ENCODE results near the gene IGSF9B. TPM values are rescaled to one million over a fixed set of nuclear protein-coding genes. Genes with fewer than 3 reads are reported as not detected.

IGSF9B gene
- total RNA-seq, 2 experiments from 2014 or later = 79.0 to 84.2 TPM

- intact Hi-C loops (cut with DNase I, micrococcal nuclease) = loop anchor here in 1 of 2 experiments (2.0 to 5.0 kb wide), 3 partner anchors 69 to 170 kb away; no protein-coding TSS in a partner anchor
- POLR2A ChIA-PET = no interaction called here
- peak overlapping the region; percentile 87 for H3K27ac Mint-ChIP-seq
- H3K36me3 Mint-ChIP-seq (ENCODE audit: low read depth) = peaks cover 2% of the 10 kb centered on the region
- H3K9me3 Mint-ChIP-seq (ENCODE audit: low read depth) = no peaks in the 10 kb centered on the region
- H3K4me1 Mint-ChIP-seq = peaks cover 9% of the 10 kb centered on the region
- ATAC-seq (peak; percentile 16), DNase-seq (no peak)
- CTCF ChIA-PET = no interaction called here
- peak overlapping the region; percentile 69 for H3K4me3 Mint-ChIP-seq
- peaks cover 10% of the 10 kb centered on the region for H3K27me3 Mint-ChIP-seq
These were observed 11.0 kb upstream of the IGSF9B start for GRCh38 chr11:133967599-133968238.

DNA sequence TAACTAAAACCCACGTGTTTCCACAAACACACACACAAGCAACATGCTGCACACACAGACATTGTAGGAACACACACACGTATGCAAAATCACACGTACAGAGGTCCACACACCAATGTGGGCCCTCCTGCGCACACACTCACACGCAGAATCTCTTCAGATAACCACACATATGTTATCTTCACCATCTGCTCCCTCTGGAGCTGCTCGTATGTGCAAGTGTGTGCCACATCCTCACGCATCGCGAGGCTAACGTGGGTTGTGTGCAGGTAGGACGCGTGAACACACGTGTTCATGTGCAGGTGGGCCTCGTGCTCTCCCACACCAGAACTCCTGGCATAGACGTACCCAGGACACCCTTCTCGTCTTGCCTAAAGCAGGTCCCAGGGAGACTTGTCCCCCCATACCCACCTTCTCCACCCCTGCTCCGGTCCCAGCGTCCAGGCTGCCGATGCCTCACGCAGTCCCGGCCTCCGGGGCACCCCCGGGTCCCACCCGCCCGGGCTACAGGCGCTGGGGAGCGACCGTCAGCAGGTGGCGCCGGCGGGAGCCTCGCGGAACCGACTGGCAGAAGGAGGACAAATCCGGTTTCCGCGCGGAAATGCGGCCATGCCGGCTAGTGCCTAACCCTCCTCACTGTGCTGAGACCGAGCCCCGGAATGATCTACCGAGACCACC lies 10.3 kb upstream of the IGSF9B start:
- ATAC-seq (peak; percentile 90), DNase-seq (peak; percentile 88)
- Mint-ChIP-seq H3K4me1 (peaks cover 12% of the 10 kb centered on the region), H3K9me3 (ENCODE audit: low read depth) (no peaks in the 10 kb centered on the region), H3K4me3 (peak overlapping the region; percentile 69), H3K27ac (peak overlapping the region; percentile 87), H3K27me3 (peaks cover 10% of the 10 kb centered on the region), H3K36me3 (ENCODE audit: low read depth) (peaks cover 2% of the 10 kb centered on the region)
- POLR2A ChIA-PET = no interaction called here
- intact Hi-C loops (cut with DNase I, micrococcal nuclease) = loop anchor here in 1 of 2 experiments (2.0 to 5.0 kb wide), 3 partner anchors 70 to 170 kb away; no protein-coding TSS in a partner anchor
- CTCF ChIA-PET = interaction anchor here (0.9 to 1.9 kb wide), 3 partner anchors 12 to 83 kb away, joined by 3 to 5 read pairs (median 4); no protein-coding TSS in a partner anchor

GRCh38 chr11:133966172-133966651 lies 9.4 kb upstream of the IGSF9B start:
- no peak overlapping the region for H3K27ac Mint-ChIP-seq

GRCh38 chr11:133965031-133965601 lies 8.3 kb upstream of the IGSF9B start:
- no peak for DNase-seq
- Mint-ChIP-seq H3K36me3 (ENCODE audit: low read depth) (peaks cover 2% of the 10 kb centered on the region), H3K9me3 (ENCODE audit: low read depth) (no peaks in the 10 kb centered on the region), H3K4me1 (peaks cover 18% of the 10 kb centered on the region), H3K27ac (no peak overlapping the region), H3K27me3 (peaks cover 10% of the 10 kb centered on the region), H3K4me3 (no peak overlapping the region)
- intact Hi-C loops (cut with DNase I, micrococcal nuclease) = loop anchor here in 1 of 2 experiments (5.0 kb wide), 1 partner anchor 172 kb away; no protein-coding TSS in a partner anchor
- POLR2A ChIA-PET = no interaction called here
- CTCF ChIA-PET = interaction anchor here (1.9 kb wide), 1 partner anchor 17 kb away, joined by 5 read pairs; no protein-coding TSS in a partner anchor
- no peak for ATAC-seq

More at GRCh38 chr11:133966172-133966651, 9.4 kb upstream of the IGSF9B start:
- peaks cover 10% of the 10 kb centered on the region for H3K27me3 Mint-ChIP-seq
- DNase-seq (no peak), ATAC-seq (no peak)
- peaks cover 2% of the 10 kb centered on the region for H3K36me3 Mint-ChIP-seq (ENCODE audit: low read depth)
- H3K4me1 Mint-ChIP-seq = peaks cover 18% of the 10 kb centered on the region
- ChIA-PET POLR2A (no interaction called here), CTCF (interaction anchor here (0.9 to 1.9 kb wide), 4 partner anchors 11 to 84 kb away, joined by 3 to 5 read pairs (median 4); no protein-coding TSS in a partner anchor)
- intact Hi-C loops (cut with DNase I, micrococcal nuclease) = loop anchor here in 1 of 2 experiments (2.0 to 5.0 kb wide), 3 partner anchors 71 to 171 kb away; no protein-coding TSS in a partner anchor
- no peak overlapping the region for H3K4me3 Mint-ChIP-seq
- no peaks in the 10 kb centered on the region for H3K9me3 Mint-ChIP-seq (ENCODE audit: low read depth)

GRCh38 chr11:133964356-133964755 lies 7.6 kb upstream of the IGSF9B start:
- POLR2A ChIA-PET = no interaction called here

GRCh38 chr11:133961890-133962289 lies 5.1 kb upstream of the IGSF9B start:
- Mint-ChIP-seq H3K27ac (no peak overlapping the region), H3K4me1 (peaks cover 20% of the 10 kb centered on the region), H3K4me3 (no peak overlapping the region), H3K9me3 (ENCODE audit: low read depth) (no peaks in the 10 kb centered on the region), H3K27me3 (peaks cover 16% of the 10 kb centered on the region), H3K36me3 (ENCODE audit: low read depth) (no peaks in the 10 kb centered on the region)
- CTCF ChIA-PET = interaction anchor here (0.9 kb wide), 1 partner anchor 34 kb away, joined by 3 read pairs; no protein-coding TSS in a partner anchor
- POLR2A ChIA-PET = no interaction called here
- intact Hi-C loops (cut with DNase I, micrococcal nuclease) = no loop called here
- no peak for ATAC-seq
- no peak for DNase-seq

More at GRCh38 chr11:133964356-133964755, 7.6 kb upstream of the IGSF9B start:
- Mint-ChIP-seq H3K36me3 (ENCODE audit: low read depth) (peaks cover 2% of the 10 kb centered on the region), H3K9me3 (ENCODE audit: low read depth) (no peaks in the 10 kb centered on the region), H3K27me3 (peaks cover 8% of the 10 kb centered on the region), H3K27ac (no peak overlapping the region), H3K4me3 (no peak overlapping the region), H3K4me1 (peaks cover 18% of the 10 kb centered on the region)
- intact Hi-C loops (cut with DNase I, micrococcal nuclease) = no loop called here
- DNase-seq (no peak), ATAC-seq (no peak)
- CTCF ChIA-PET = no interaction called here

DNA sequence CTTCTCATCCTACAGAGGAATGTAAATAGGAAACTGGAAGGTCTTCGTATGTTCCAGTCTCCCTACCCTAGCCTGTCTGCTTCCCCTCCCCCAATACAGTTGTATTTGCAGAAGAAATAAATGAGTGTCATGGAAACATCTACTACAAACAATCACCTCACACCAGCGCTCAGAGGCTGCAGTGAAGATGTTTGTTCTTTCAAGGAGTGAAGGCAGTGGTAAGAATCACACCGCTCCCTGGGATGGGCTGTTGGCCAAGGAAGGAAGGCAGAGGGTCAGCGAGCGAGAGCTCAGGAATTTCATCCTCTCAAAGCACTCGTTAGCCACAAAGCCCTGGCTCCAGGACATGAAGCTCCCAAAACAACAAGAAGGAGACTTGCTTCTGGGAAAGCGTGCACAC lies 1.1 kb upstream of the IGSF9B start:
- peak overlapping the region; percentile 87 for H3K27ac Mint-ChIP-seq
- H3K27me3 Mint-ChIP-seq = peaks cover 9% of the 10 kb centered on the region
- CTCF ChIA-PET = interaction anchor here (1.1 to 2.9 kb wide), 4 partner anchors 10 to 181 kb away, joined by 3 to 15 read pairs (median 4); no protein-coding TSS in a partner anchor
- intact Hi-C loops (cut with DNase I, micrococcal nuclease) = loop anchor here (1.0 to 2.0 kb wide), 5 partner anchors 13 to 267 kb away; partner anchors contain the start of gene VPS26B (in 1 of the 2)
- H3K4me3 Mint-ChIP-seq = peak overlapping the region; percentile 90
- POLR2A ChIA-PET = interaction anchor here (0.7 to 3.4 kb wide), 2 partner anchors 10 to 30 kb away, joined by 4 to 13 read pairs; no protein-coding TSS in a partner anchor
- DNase-seq (no peak), ATAC-seq (no peak)
- no peaks in the 10 kb centered on the region for H3K9me3 Mint-ChIP-seq (ENCODE audit: low read depth)
- peaks cover 44% of the 10 kb centered on the region for H3K4me1 Mint-ChIP-seq
- peaks cover 16% of the 10 kb centered on the region for H3K36me3 Mint-ChIP-seq (ENCODE audit: low read depth)

DNA sequence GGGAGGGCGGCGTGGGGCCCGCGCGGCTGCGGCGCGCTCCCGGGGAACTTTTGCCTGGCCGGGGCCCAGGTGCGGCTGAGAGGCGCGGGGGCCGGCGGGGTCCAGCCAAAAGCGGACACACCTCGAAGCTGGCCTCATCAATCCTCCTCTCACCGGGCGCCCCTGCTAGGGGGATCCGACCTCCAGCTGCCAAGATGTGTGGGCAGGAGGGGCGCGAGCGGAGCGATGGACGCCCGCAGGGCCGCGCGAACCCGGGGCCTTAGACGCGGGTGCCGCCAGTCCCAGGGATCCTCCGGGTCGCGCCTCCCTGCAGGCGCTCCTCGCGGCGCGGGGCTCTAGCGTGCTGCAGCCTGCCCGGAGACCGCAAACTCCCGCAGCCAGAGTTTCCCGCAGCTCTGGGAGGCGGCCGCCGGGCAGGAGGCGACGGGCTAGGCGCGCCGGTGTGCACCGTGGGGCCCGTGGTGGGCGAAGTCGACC lies 785 bp downstream of the IGSF9B start:
- ATAC-seq = no peak
- Mint-ChIP-seq H3K27me3 (peaks cover 9% of the 10 kb centered on the region), H3K9me3 (ENCODE audit: low read depth) (no peaks in the 10 kb centered on the region), H3K27ac (no peak overlapping the region), H3K36me3 (ENCODE audit: low read depth) (peaks cover 16% of the 10 kb centered on the region), H3K4me1 (peaks cover 44% of the 10 kb centered on the region), H3K4me3 (peak overlapping the region; percentile 90)
- POLR2A ChIA-PET = interaction anchor here (1.1 to 3.4 kb wide), 4 partner anchors 8 to 28 kb away, joined by 3 to 13 read pairs (median 6); no protein-coding TSS in a partner anchor
- intact Hi-C loops (cut with DNase I, micrococcal nuclease) = loop anchor here (2.0 kb wide), 2 partner anchors 79 to 269 kb away; partner anchors contain the start of gene VPS26B (in 1 of the 2)
- CTCF ChIA-PET = interaction anchor here (0.5 to 2.0 kb wide), 6 partner anchors 8 to 550 kb away, joined by 3 to 15 read pairs (median 4); no protein-coding TSS in a partner anchor
- DNase-seq = peak; percentile 38

- Mint-ChIP-seq H3K36me3 (ENCODE audit: low read depth) (peaks cover 16% of the 10 kb centered on the region), H3K9me3 (ENCODE audit: low read depth) (no peaks in the 10 kb centered on the region), H3K27me3 (peaks cover 9% of the 10 kb centered on the region), H3K27ac (peak overlapping the region; percentile 85), H3K4me1 (peaks cover 44% of the 10 kb centered on the region), H3K4me3 (peak overlapping the region; percentile 90)
- ATAC-seq (peak; percentile 35), DNase-seq (peak; percentile 81)
- intact Hi-C loops (cut with DNase I, micrococcal nuclease) = loop anchor here in 1 of 2 experiments (2.0 kb wide), 1 partner anchor 80 kb away; no protein-coding TSS in a partner anchor
- POLR2A ChIA-PET = interaction anchor here (1.1 to 1.3 kb wide), 3 partner anchors 9 to 27 kb away, joined by 3 to 7 read pairs (median 6); no protein-coding TSS in a partner anchor
- CTCF ChIA-PET = interaction anchor here (0.7 to 1.4 kb wide), 5 partner anchors 11 to 112 kb away, joined by 3 to 6 read pairs (median 4); no protein-coding TSS in a partner anchor
These were observed 1.5 kb downstream of the IGSF9B start for GRCh38 chr11:133955081-133955891.

- DNase-seq (no peak), ATAC-seq (no peak)
- no peaks in the 10 kb centered on the region for H3K9me3 Mint-ChIP-seq (ENCODE audit: low read depth)
- ChIA-PET CTCF (no interaction called here), POLR2A (no interaction called here)
- H3K4me3 Mint-ChIP-seq = peak overlapping the region; percentile 90
- H3K4me1 Mint-ChIP-seq = peaks cover 55% of the 10 kb centered on the region
- H3K27me3 Mint-ChIP-seq = peaks cover 7% of the 10 kb centered on the region
- peak overlapping the region; percentile 10 for H3K27ac Mint-ChIP-seq
- H3K36me3 Mint-ChIP-seq (ENCODE audit: low read depth) = peaks cover 16% of the 10 kb centered on the region
- intact Hi-C loops (cut with DNase I, micrococcal nuclease) = loop anchor here in 1 of 2 experiments (2.0 kb wide), 1 partner anchor 81 kb away; no protein-coding TSS in a partner anchor
These were observed 2.8 kb downstream of the IGSF9B start for GRCh38 chr11:133953999-133954398.

Measured in activated CD4-positive, alpha-beta T cell treated with anti-CD3 and anti-CD28 coated beads for 36 hours (primary cell).